CD4-positive, alpha-beta T cell (primary cell): ENCODE results near the gene PLCG2. TPM values are rescaled to one million over a fixed set of nuclear protein-coding genes. Genes with fewer than 3 reads are reported as not detected.

Source experiments
- ATAC-seq: fragments of 200-7000 bp; cut with Tn5 transposase; one replicate; pipeline ENCODE4 v1.10.0; 2022; ENCODE audit warnings: mild to moderate bottlenecking; ENCODE audit not compliant: poor library complexity
- CTCF ChIA-PET: fragments of 350-600 bp; sonication (Branson Sonifier 250); formaldehyde crosslinking; loops from one replicate; lab custom pipeline; 2021; ENCODE audit warnings: antibody characterized with exemption, inconsistent platforms; lab: Charles Lee
- POLR2A ChIA-PET: fragments of 350-600 bp; sonication (Branson Sonifier 250); formaldehyde crosslinking; loops from one replicate; lab custom pipeline; 2021; ENCODE audit warnings: antibody characterized with exemption, inconsistent platforms; lab: Charles Lee
- DNase-seq, 14 experiments: peaks; one replicate each; pipeline ENCODE4 v3.0.0-alpha.2; 2013 to 2020; ENCODE audit warnings: mixed read lengths in 2 of 14
- H3K27ac ChIP-seq, 2 donors: one replicate each; pipeline versions ENCODE4 v1.5.1 to v1.7.0; 2013; ENCODE audit warnings: low read length in 2 of 2, low read depth in 1 of 2, mild to moderate bottlenecking in 1 of 2
- H3K27me3 ChIP-seq, 2 experiments: 1 replicate in 1 of 2; 2 replicates in 1 of 2; pipeline versions ENCODE4 v1.6.1 to v1.7.0; 2013; ENCODE audit warnings: low read length in 2 of 2, control low read depth in 1 of 2, mild to moderate bottlenecking in 1 of 2, moderate library complexity in 1 of 2; ENCODE audit not compliant: insufficient read depth in 2 of 2, control insufficient read depth in 1 of 2
- H3K36me3 ChIP-seq: one replicate; pipeline ENCODE4 v1.6.1; 2013; ENCODE audit warnings: low read length, control low read depth; ENCODE audit not compliant: insufficient read depth
- H3K4me1 ChIP-seq: one replicate; pipeline ENCODE4 v1.6.1; 2013; ENCODE audit warnings: low read length, control low read depth; ENCODE audit not compliant: insufficient read depth
- H3K4me3 ChIP-seq: one replicate; pipeline ENCODE4 v1.5.1; 2013; ENCODE audit warnings: mild to moderate bottlenecking, low read length, moderate library complexity
- H3K9me3 ChIP-seq, 2 experiments: 1 replicate in 1 of 2; 2 replicates in 1 of 2; pipeline versions ENCODE4 v1.6.1 to v1.7.0; 2013; ENCODE audit warnings: low read length in 2 of 2, mild to moderate bottlenecking in 2 of 2, control low read depth in 1 of 2, moderate library complexity in 1 of 2; ENCODE audit not compliant: control insufficient read depth in 1 of 2, insufficient read depth in 1 of 2
- H3K27ac Mint-ChIP-seq: one replicate; pipeline ENCODE4 v1.8.0; 2020; ENCODE audit warnings: mixed read lengths
- H3K27me3 Mint-ChIP-seq: one replicate; pipeline ENCODE4 v1.8.0; 2021; ENCODE audit warnings: mixed read lengths
- H3K36me3 Mint-ChIP-seq: one replicate; pipeline ENCODE4 v1.8.0; 2021; ENCODE audit warnings: low read depth, mixed read lengths
- H3K4me1 Mint-ChIP-seq: one replicate; pipeline ENCODE4 v1.8.0; 2021; ENCODE audit warnings: low read depth, mixed read lengths
- H3K4me3 Mint-ChIP-seq: one replicate; pipeline ENCODE4 v1.8.0; 2020; ENCODE audit warnings: mild to moderate bottlenecking, mixed read lengths
- H3K9me3 Mint-ChIP-seq: one replicate; pipeline ENCODE4 v1.8.0; 2020; ENCODE audit warnings: mixed read lengths
- CTCF ChIP-seq: fragments of 200-600 bp; IDR thresholded peaks from one replicate; pipeline ENCODE4 v1.8.0; 2022; ENCODE audit warnings: antibody characterized with exemption, mild to moderate bottlenecking
- intact Hi-C, 2 experiments: fragments of 100-400 bp; cut with DNase I in 1 of 2; cut with micrococcal nuclease in 1 of 2; formaldehyde crosslinking; loops; one replicate each; pipeline versions ENCODE4 v1.15.1 to v1.9.0; 2023 to 2025; cut with DNase I, micrococcal nuclease
- total RNA-seq, 174 experiments: library from RNA in 2 of 174; stranded (reverse) in 2 of 174; gene quantifications; one replicate each; pipeline ENCODE4 v1.2.3 and lab custom pipeline; 2021 to 2026

The PLCG2 gene
- total RNA-seq, 2 experiments from 2014 or later: 0.92 to 1.5 TPM

- Histone ChIP-seq H3K9me3 (no peaks in the 10 kb centered on the region), H3K36me3 (no peaks in the 10 kb centered on the region), H3K4me1 (no peaks in the 10 kb centered on the region), H3K27me3 (no peaks in the 10 kb centered on the region), H3K4me3 (no peak overlapping the region), H3K27ac (no peak overlapping the region)
- TF ChIP-seq CTCF: no peak
- DNase-seq (no peak), ATAC-seq (no peak)
- Mint-ChIP-seq H3K4me3 (no peak overlapping the region), H3K36me3 (no peaks in the 10 kb centered on the region), H3K4me1 (no peaks in the 10 kb centered on the region), H3K27me3 (no peaks in the 10 kb centered on the region), H3K27ac (no peak overlapping the region), H3K9me3 (no peaks in the 10 kb centered on the region)
- intact Hi-C loops: no loop called here
- ChIA-PET CTCF (no interaction called here), POLR2A (no interaction called here)
These were observed 11.2 kb downstream of the PLCG2 start for GRCh38 chr16:81790277-81790676.

- Histone ChIP-seq H3K36me3 (no peaks in the 10 kb centered on the region), H3K4me3 (no peak overlapping the region), H3K9me3 (no peaks in the 10 kb centered on the region), H3K4me1 (no peaks in the 10 kb centered on the region), H3K27me3 (no peaks in the 10 kb centered on the region), H3K27ac (no peak overlapping the region)
- POLR2A ChIA-PET: no interaction called here
- Mint-ChIP-seq H3K36me3 (no peaks in the 10 kb centered on the region), H3K27ac (no peak overlapping the region), H3K27me3 (no peaks in the 10 kb centered on the region), H3K4me3 (no peak overlapping the region), H3K9me3 (no peaks in the 10 kb centered on the region), H3K4me1 (no peaks in the 10 kb centered on the region)
- intact Hi-C loops: no loop called here
- TF ChIP-seq CTCF: no peak
- ATAC-seq (no peak), DNase-seq (no peak)
- CTCF ChIA-PET: no interaction called here
These were observed 11.8 kb downstream of the PLCG2 start for GRCh38 chr16:81790830-81791435.

- intact Hi-C loops: no loop called here
- POLR2A ChIA-PET: no interaction called here
- no peak overlapping the region for H3K27ac ChIP-seq
- no peaks in the 10 kb centered on the region for H3K27me3 ChIP-seq
- H3K4me3 Mint-ChIP-seq: no peak overlapping the region
- no peaks in the 10 kb centered on the region for H3K9me3 ChIP-seq
- H3K9me3 Mint-ChIP-seq: no peaks in the 10 kb centered on the region
- no peaks in the 10 kb centered on the region for H3K4me1 ChIP-seq
- no peaks in the 10 kb centered on the region for H3K36me3 Mint-ChIP-seq
- H3K27ac Mint-ChIP-seq: no peak overlapping the region
- H3K27me3 Mint-ChIP-seq: no peaks in the 10 kb centered on the region
- CTCF ChIA-PET: no interaction called here
- ATAC-seq (no peak), DNase-seq (no peak)
- H3K4me3 ChIP-seq: no peak overlapping the region
- H3K36me3 ChIP-seq: no peaks in the 10 kb centered on the region
- H3K4me1 Mint-ChIP-seq: no peaks in the 10 kb centered on the region
- TF ChIP-seq CTCF: no peak
These were observed 13.7 kb downstream of the PLCG2 start for GRCh38 chr16:81792828-81793227.
